ENCODE data around the gene CRACR2A. TPM values are rescaled to one million over a fixed set of nuclear protein-coding genes. Genes with fewer than 3 reads are reported as not detected.

Gene CRACR2A
- total RNA-seq, 1 donor, result 9.5 TPM

DNA sequence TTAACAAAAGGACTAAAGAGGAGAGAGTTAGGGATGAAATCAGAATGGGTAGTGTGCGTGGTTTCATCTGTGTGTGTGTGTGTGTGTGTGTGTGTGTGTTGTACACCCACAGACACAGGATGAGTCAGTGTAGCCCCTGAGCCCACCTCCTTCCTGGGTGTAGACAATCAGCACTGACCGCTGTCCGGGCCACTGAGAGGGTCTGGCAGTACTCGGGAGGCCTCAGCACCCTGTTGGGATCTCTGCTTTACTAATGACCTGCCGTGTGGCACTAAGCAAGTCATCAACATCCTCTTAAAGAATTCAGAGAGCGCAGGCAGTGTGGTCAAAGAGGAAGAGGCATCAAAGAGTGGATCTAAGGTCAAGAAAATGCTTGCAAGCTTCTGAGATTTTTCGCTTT, 149.3 kb downstream of the CRACR2A start:
- TF ChIP-seq, protein P1, sequence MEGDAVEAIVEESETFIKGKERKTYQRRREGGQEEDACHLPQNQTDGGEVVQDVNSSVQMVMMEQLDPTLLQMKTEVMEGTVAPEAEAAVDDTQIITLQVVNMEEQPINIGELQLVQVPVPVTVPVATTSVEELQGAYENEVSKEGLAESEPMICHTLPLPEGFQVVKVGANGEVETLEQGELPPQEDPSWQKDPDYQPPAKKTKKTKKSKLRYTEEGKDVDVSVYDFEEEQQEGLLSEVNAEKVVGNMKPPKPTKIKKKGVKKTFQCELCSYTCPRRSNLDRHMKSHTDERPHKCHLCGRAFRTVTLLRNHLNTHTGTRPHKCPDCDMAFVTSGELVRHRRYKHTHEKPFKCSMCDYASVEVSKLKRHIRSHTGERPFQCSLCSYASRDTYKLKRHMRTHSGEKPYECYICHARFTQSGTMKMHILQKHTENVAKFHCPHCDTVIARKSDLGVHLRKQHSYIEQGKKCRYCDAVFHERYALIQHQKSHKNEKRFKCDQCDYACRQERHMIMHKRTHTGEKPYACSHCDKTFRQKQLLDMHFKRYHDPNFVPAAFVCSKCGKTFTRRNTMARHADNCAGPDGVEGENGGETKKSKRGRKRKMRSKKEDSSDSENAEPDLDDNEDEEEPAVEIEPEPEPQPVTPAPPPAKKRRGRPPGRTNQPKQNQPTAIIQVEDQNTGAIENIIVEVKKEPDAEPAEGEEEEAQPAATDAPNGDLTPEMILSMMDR (IDR thresholded peaks at IDR 0.05; ENCODE audit: insufficient read depth, low read depth, low read length), result no peak
- H3K4me3 ChIP-seq (ENCODE audit: low read depth, low read length), result no peak overlapping the region
- no peak for DNase-seq (ENCODE audit: low read depth)

DNA sequence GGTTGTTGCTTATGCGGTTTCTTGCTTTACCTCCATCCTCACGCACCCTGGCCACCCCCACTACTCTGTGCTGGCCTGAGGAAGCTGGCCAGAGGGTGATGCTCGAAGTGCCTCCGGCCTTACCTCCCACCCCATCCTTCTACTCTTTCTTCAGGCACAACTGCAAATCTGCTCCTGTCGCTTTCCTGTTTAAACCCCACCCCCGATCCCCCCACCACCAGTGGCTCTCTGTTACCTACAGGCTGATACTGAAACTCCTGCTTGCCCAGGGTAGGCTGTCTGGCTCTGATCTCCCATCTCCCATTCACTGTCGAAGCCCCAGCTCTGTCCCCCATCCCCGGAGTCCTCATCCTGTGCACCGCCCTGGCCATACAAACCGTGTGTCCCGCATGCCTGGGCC, 150.4 kb downstream of the CRACR2A start:
- no peak for DNase-seq (ENCODE audit: low read depth)
- TF ChIP-seq, protein P1 (IDR thresholded peaks at IDR 0.05; ENCODE audit: insufficient read depth, low read depth, low read length), result no peak
- H3K4me3 ChIP-seq (ENCODE audit: low read depth, low read length), result no peak overlapping the region

DNA sequence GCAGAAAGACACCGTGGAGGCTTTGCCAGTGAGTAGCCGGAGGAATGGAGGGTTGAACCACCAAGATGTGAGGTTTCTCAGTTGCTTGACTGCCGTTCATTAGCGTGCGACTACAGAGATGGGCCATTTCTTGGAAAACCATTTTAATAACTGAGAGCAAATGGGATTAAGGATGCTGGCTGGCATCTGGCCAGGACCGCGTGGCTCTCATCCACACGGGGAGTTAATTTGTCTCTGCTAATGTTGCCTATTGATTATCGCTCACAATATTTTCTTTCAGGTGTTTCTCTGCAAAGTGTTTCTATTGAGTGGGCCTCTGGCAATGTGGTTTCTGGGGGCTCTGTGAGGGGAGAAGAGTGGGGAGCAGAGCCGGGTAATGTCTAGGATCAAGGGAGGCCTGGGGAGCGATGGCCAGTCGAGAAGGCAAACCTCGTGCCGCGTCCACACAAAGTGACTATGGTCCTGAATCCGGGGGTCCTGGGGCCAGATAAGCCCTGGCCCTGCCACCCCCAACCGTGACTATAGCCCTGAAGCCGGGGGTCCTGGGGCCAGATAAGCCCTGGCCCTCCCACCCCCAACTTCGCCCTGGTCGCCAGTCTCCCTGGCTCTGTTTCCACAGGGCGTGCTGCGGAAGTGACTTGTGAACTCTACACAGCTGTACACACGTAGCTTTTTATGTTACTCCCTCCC, 151.3 kb downstream of the CRACR2A start:
- no peak overlapping the region for H3K4me3 ChIP-seq (ENCODE audit: low read depth, low read length)
- TF ChIP-seq, protein P1 (IDR thresholded peaks at IDR 0.05; ENCODE audit: insufficient read depth, low read depth, low read length), result no peak
- no peak for DNase-seq (ENCODE audit: low read depth)

DNA sequence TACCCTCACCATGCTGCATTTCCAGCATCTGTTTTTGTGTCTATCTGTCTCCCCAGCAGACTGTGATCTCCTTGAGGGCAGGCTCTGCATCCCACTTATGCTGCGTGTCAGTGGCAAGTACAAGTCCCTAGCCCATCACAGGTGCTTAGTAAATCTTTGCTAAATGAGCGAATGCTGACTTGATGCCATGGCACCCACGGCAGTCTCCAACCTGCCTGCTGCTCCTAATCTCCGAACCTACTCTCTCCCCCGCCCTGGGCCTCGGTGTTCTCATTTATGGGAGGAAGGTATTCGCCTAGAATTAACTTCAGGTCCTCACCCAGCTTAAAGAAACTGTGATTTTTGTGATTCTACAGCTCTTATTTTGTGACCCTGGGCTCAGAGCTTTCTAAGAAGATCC, 152.0 kb downstream of the CRACR2A start:
- TF ChIP-seq, protein P1 (IDR thresholded peaks at IDR 0.05; ENCODE audit: insufficient read depth, low read depth, low read length), result no peak
- no peak overlapping the region for H3K4me3 ChIP-seq (ENCODE audit: low read depth, low read length)
- no peak for DNase-seq (ENCODE audit: low read depth)

DNA sequence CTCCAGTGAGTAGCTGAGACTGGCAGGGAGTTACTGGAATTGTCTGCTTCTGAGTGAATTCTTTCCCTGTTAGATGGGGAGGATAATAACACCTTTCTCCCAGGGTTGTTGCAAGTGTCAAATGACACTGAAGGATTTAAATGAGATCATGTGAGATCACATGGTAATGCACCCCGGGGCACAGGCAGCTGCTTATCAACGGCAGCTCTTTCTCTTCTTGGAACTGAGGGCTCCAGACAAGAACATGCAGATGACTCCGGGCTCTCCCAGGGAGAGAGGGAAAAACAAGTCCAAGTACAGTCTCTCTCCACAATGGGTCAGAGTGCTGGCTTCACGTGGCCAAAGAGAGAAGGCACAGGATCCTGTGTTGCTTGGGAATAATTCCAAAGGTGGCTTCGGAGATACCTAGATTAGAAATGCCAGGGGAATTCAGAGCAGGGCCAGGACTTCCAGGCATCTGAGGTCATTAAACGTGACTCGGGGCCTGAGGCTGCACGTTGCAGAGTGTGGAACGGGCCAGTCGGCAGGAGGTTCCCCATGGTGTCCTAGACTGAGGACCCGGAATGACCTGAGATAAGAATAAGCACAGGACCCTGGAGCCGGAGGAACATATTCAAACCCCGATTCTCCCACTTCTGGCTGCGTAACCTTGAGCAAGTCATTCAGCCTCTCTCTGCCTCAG, 152.7 kb downstream of the CRACR2A start:
- TF ChIP-seq, protein P1 (IDR thresholded peaks at IDR 0.05; ENCODE audit: insufficient read depth, low read depth, low read length), result no peak
- no peak for DNase-seq (ENCODE audit: low read depth)
- H3K4me3 ChIP-seq (ENCODE audit: low read depth, low read length), result no peak overlapping the region

DNA sequence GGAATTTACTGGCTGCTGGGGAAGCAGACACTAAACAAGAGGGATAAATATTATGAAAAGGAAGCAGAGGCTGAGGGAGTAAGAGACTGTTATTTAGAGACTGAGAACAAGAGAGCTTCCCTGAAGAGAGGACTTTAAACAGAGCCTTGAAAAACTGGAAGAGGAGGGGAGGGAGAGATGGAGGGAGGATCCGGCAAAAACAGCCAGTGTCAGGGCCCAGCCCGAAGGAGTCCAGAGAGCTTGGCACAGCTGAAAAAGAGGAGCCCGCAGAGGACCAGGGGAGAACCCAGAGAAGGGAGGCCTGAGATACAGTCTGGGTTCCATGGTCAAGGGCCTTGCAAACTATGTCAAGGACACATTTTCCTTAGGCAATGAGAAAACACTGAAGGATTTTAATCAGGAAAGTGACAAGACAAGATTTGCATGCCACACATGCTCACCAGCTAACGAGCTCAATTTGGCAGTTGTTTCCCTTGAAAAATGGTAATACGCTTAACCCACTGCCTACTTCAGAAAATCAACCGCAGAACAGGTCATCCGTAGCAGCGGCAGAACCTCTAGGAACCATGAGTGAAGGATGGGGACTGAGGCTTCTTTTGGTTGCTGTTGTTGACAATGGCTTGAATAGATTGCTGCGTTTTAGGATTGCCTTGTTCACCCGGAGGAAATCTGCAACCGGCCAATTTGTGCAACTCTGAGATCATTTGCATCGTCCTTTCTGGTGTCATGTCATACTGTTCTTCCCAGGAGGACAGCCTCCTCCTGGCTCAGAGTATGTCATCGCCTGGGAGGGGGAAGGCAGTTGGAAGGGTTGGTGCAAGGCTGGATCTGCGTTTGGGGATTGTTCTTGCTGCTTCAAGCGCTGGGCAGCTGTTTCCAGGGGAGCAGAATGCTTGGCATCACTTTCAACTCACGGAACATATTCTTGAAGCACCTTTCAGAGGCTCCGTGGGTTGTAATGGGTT, 153.7 kb downstream of the CRACR2A start:
- no peak overlapping the region for H3K4me3 ChIP-seq (ENCODE audit: low read depth, low read length)
- TF ChIP-seq, protein P1 (IDR thresholded peaks at IDR 0.05; ENCODE audit: insufficient read depth, low read depth, low read length), result no peak

More for the DNA sequence above, 153.7 kb downstream of the CRACR2A start:
- DNase-seq (ENCODE audit: low read depth), result no peak
